Upper lobe of left lung (tissue), 6 donors: ENCODE results near the gene SLC16A8. TPM values are rescaled to one million over a fixed set of nuclear protein-coding genes. Genes with fewer than 3 reads are reported as not detected.

ENCODE experiments used
- ATAC-seq, 2 donors: fragments of 200-7000 bp; cut with Tn5 transposase; one replicate each; pipeline ENCODE4 v1.9.1; 2022; ENCODE audit warnings: mild to moderate bottlenecking in 2 of 2, moderate library complexity in 2 of 2; ENCODE audit not compliant: low FRiP score in 2 of 2
- DNase-seq, 2 donors: peaks; one replicate each; pipeline ENCODE4 v3.0.0-alpha.2; 2019 to 2020
- H3K27ac ChIP-seq, 4 donors: fragments of 200-600 bp; sonication (generic); one replicate each; pipeline ENCODE4 v1.5.1; 2016 to 2019
- H3K27me3 ChIP-seq, 4 donors: fragments of 200-600 bp; sonication (generic); one replicate each; pipeline ENCODE4 v1.5.1; 2017 to 2019
- H3K36me3 ChIP-seq, 4 donors: fragments of 200-600 bp; sonication (generic); one replicate each; pipeline ENCODE4 v1.5.1; 2016 to 2019
- H3K4me1 ChIP-seq, 4 donors: fragments of 200-600 bp; sonication (generic); one replicate each; pipeline ENCODE4 v1.5.1; 2018 to 2019
- H3K4me3 ChIP-seq, 4 donors: fragments of 200-600 bp; sonication (generic); one replicate each; pipeline ENCODE4 v1.5.1; 2017 to 2019; ENCODE audit warnings: mild to moderate bottlenecking in 2 of 4, moderate library complexity in 1 of 4
- H3K9me3 ChIP-seq, 4 donors: fragments of 200-600 bp; sonication (generic); one replicate each; pipeline ENCODE4 v1.5.1; 2018 to 2019
- EP300 ChIP-seq, 4 donors: sonication (generic); formaldehyde crosslinking; IDR thresholded peaks; one replicate each; pipeline ENCODE4 v1.5.1; 2017; ENCODE audit warnings: antibody characterized with exemption in 4 of 4, control low read depth in 2 of 4
- POLR2A ChIP-seq, 4 donors: fragments of 450-650 bp; IDR thresholded peaks; one replicate each; pipeline ENCODE4 v1.5.1; 2016 to 2017; ENCODE audit warnings: antibody characterized with exemption in 4 of 4, mild to moderate bottlenecking in 2 of 4
- POLR2AphosphoS5 ChIP-seq, 2 donors: sonication (generic); formaldehyde crosslinking; IDR thresholded peaks; one replicate each; pipeline ENCODE4 v1.5.1; 2017; ENCODE audit warnings: antibody characterized with exemption in 2 of 2
- WGBS, 2 donors: methylation state at CpG; one replicate each; pipeline ENCODE4 v1.1.5; 2017 to 2018; 5-methylcytosine and 5-hydroxymethylcytosine counted together
- total RNA-seq, 6 donors: library from RNA; depleted of rRNA in 4 of 6; stranded (reverse); fragments of >200 nt in 4 of 6; gene quantifications; one replicate each; pipeline versions ENCODE4 v1.1.0 to v1.2.1, GENCODE V29; 2016 to 2021
- TF ChIP-seq, protein P1 (sequence below), 6 experiments: fragments of 450-650 bp in 4 of 6; fragments of 200-600 bp in 2 of 6; sonication (generic) in 2 of 6; IDR thresholded peaks; one replicate each; pipeline ENCODE4 v1.5.1; 2016 to 2019; ENCODE audit warnings: antibody characterized with exemption in 6 of 6
- donor health status: DM: no; HTN: no; CAD: no; lungs with moderate emphysema.
- donor health status: DM: no; HTN: yes; CAD: no; lungs with severe emphysema.

SLC16A8 gene
- total RNA-seq, 6 donors from 2014 or later, result 0.26 to 6.3 (median 0.73) TPM; not detected in 2

- Histone ChIP-seq H3K27ac (peak overlapping the region in 1 of 4 donors; percentile 15), H3K36me3 (peaks cover 2 to 40% (median 28%) of the 10 kb centered on the region in 4 donors), H3K9me3 (no peaks in the 10 kb centered on the region), H3K4me1 (no peaks in the 10 kb centered on the region), H3K4me3 (no peak overlapping the region), H3K27me3 (no peaks in the 10 kb centered on the region)
- DNase-seq (no peak), ATAC-seq (no peak)
- 69 to 76% methylated on average over 2 of the region's 2 CpGs for WGBS, 2 donors
- TF ChIP-seq POLR2A (IDR thresholded peaks at IDR 0.05) (no peak), EP300 (IDR thresholded peaks at IDR 0.05) (no peak), POLR2AphosphoS5 (IDR thresholded peaks at IDR 0.05) (no peak)
- TF ChIP-seq, protein P1, sequence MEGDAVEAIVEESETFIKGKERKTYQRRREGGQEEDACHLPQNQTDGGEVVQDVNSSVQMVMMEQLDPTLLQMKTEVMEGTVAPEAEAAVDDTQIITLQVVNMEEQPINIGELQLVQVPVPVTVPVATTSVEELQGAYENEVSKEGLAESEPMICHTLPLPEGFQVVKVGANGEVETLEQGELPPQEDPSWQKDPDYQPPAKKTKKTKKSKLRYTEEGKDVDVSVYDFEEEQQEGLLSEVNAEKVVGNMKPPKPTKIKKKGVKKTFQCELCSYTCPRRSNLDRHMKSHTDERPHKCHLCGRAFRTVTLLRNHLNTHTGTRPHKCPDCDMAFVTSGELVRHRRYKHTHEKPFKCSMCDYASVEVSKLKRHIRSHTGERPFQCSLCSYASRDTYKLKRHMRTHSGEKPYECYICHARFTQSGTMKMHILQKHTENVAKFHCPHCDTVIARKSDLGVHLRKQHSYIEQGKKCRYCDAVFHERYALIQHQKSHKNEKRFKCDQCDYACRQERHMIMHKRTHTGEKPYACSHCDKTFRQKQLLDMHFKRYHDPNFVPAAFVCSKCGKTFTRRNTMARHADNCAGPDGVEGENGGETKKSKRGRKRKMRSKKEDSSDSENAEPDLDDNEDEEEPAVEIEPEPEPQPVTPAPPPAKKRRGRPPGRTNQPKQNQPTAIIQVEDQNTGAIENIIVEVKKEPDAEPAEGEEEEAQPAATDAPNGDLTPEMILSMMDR (IDR thresholded peaks at IDR 0.05), result no peak
Observed at GRCh38 chr22:38131399-38131798, 47.4 kb upstream of the SLC16A8 start.

DNA sequence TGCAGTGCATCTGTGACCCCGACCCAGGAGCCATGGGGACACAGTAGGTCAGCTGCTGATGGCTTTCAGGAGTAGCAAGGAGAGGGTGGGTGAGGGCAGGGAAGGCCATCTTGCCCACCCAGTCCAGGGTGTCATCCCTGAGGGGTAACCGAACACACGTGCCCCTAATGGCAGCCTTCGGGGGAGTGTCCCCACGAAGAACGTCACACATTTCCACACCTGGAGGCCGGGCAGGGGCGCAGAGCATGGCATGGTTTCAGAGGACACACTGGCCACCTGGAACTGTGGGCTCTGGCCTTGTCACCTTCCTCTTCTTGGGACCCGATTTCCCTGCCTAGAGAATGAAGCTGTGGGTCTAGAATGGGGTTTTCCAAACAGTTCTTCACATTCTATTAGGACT is 45.9 kb upstream of the SLC16A8 start:
- Histone ChIP-seq H3K4me1 (no peaks in the 10 kb centered on the region), H3K4me3 (no peak overlapping the region), H3K27ac (no peak overlapping the region), H3K36me3 (peaks cover 2 to 36% (median 21%) of the 10 kb centered on the region in 4 donors), H3K9me3 (no peaks in the 10 kb centered on the region), H3K27me3 (no peaks in the 10 kb centered on the region)
- DNase-seq, result peak in 1 of 2 donors; percentile 39
- 93 to 100% methylated on average over 1 to 9 of the region's 9 CpGs for WGBS, 2 donors
- TF ChIP-seq POLR2AphosphoS5 (IDR thresholded peaks at IDR 0.05) (no peak), EP300 (IDR thresholded peaks at IDR 0.05) (no peak), POLR2A (IDR thresholded peaks at IDR 0.05) (no peak)
- TF ChIP-seq, protein P1 (IDR thresholded peaks at IDR 0.05), result no peak
- ATAC-seq, result no peak

GRCh38 chr22:38129021-38129420 is 45.0 kb upstream of the SLC16A8 start:
- no peaks in the 10 kb centered on the region for H3K27me3 ChIP-seq
- ATAC-seq, result no peak
- H3K27ac ChIP-seq, result no peak overlapping the region
- no peaks in the 10 kb centered on the region for H3K4me1 ChIP-seq
- no peak for TF ChIP-seq EP300 (IDR thresholded peaks at IDR 0.05)
- TF ChIP-seq POLR2AphosphoS5 (IDR thresholded peaks at IDR 0.05), result no peak
- no peak for TF ChIP-seq POLR2A (IDR thresholded peaks at IDR 0.05)
- TF ChIP-seq, protein P1 (IDR thresholded peaks at IDR 0.05), result no peak
- no peak overlapping the region for H3K4me3 ChIP-seq
- H3K36me3 ChIP-seq, result peaks cover 2 to 33% (median 18%) of the 10 kb centered on the region in 4 donors
- 75% methylated on average over 5 of the region's 10 CpGs; no CpG with 5 or more reads in 1 of the 2 donors for WGBS, 2 donors
- no peaks in the 10 kb centered on the region for H3K9me3 ChIP-seq
- DNase-seq, result no peak

GRCh38 chr22:38127869-38128268 is 43.9 kb upstream of the SLC16A8 start:
- no peaks in the 10 kb centered on the region for H3K27me3 ChIP-seq
- H3K9me3 ChIP-seq, result no peaks in the 10 kb centered on the region
- WGBS, 2 donors, result 85 to 91% methylated on average over 7 to 9 of the region's 9 CpGs
- H3K4me3 ChIP-seq, result no peak overlapping the region
- DNase-seq (peak in 1 of 2 donors; percentile 48), ATAC-seq (no peak)
- no peaks in the 10 kb centered on the region for H3K4me1 ChIP-seq
- TF ChIP-seq POLR2A (IDR thresholded peaks at IDR 0.05) (no peak), POLR2AphosphoS5 (IDR thresholded peaks at IDR 0.05) (no peak), EP300 (IDR thresholded peaks at IDR 0.05) (no peak)
- TF ChIP-seq, protein P1 (IDR thresholded peaks at IDR 0.05), result no peak
- peaks cover 2 to 29% (median 12%) of the 10 kb centered on the region in 4 donors for H3K36me3 ChIP-seq
- no peak overlapping the region for H3K27ac ChIP-seq
